ENCODE measurements around the gene PCDHGA12. TPM values are rescaled to one million over a fixed set of nuclear protein-coding genes. Genes with fewer than 3 reads are reported as not detected.
A peak's percentile ranks its signal among the peaks of the same experiment; 100 is the strongest.

Gene PCDHGA12
- total and polyA plus RNA-seq, 2 of the 8 experiments (the other 6 are each of a cell fraction or from before 2014, with no cell fraction given): 0.88 to 1.3 TPM

- TF ChIP-seq CTCF (IDR thresholded peaks at IDR 0.05; ENCODE audit: control extremely low read depth in 1 of 3, insufficient read depth in 1 of 3, low read depth in 1 of 3, low read length in 3 of 3) (peak; percentile 31 to 63 (median 49); a peak in 3 of 4 replicates), CHD2 (IDR thresholded peaks at IDR 0.05; ENCODE audit: low read length) (no peak), SIX5 (IDR thresholded peaks at IDR 0.05; ENCODE audit: low read depth, low read length) (no peak), RAD21 (IDR thresholded peaks at IDR 0.05 in 1 of 2, conservative IDR thresholded peaks at IDR 0.05 in 1 of 2; ENCODE audit: low read depth in 2 of 2, low read length in 2 of 2) (peak; percentile 58 to 70), RNF2 (IDR thresholded peaks at IDR 0.05; ENCODE audit: borderline replicate concordance, low read depth, low read length, missing control alignments, poor library complexity, severe bottlenecking) (no peak), HDAC2 (IDR thresholded peaks at IDR 0.05; ENCODE audit: borderline replicate concordance in 1 of 2, low read depth in 2 of 2, low read length in 2 of 2) (no peak), CBX5 (IDR thresholded peaks at IDR 0.05; ENCODE audit: low read depth, low read length) (no peak), TAF1 (IDR thresholded peaks at IDR 0.05; ENCODE audit: low read depth, low read length) (peak; percentile 18; the same call in 1 of the 2 replicates), ATF3 (IDR thresholded peaks at IDR 0.05; ENCODE audit: insufficient read depth, low read depth, low read length) (no peak), EP300 (IDR thresholded peaks at IDR 0.05; ENCODE audit: borderline replicate concordance in 1 of 2, low read depth in 2 of 2, low read length in 2 of 2) (no peak), SP1 (IDR thresholded peaks at IDR 0.05; ENCODE audit: low read depth, low read length) (peak; percentile 31; the same call in 1 of the 2 replicates), HDAC6 (IDR thresholded peaks at IDR 0.05; ENCODE audit: low read depth, low read length) (no peak), E2F6 (IDR thresholded peaks at IDR 0.05) (peak; percentile 83), MAX (IDR thresholded peaks at IDR 0.05) (peak; percentile 89), CBX8 (IDR thresholded peaks at IDR 0.05; ENCODE audit: borderline replicate concordance, low read depth, low read length) (no peak), POLR2A (IDR thresholded peaks at IDR 0.05; ENCODE audit: control extremely low read depth in 1 of 2, low read depth in 2 of 2, low read length in 2 of 2) (no peak), JUN (IDR thresholded peaks at IDR 0.05; ENCODE audit: low read depth, low read length) (no peak), CREB1 (IDR thresholded peaks at IDR 0.05) (0 out of 2 replicates have a peak, but pooled peaks have one; percentile 20), SP4 (IDR thresholded peaks at IDR 0.05; ENCODE audit: low read length) (no peak), POLR2AphosphoS5 (IDR thresholded peaks at IDR 0.05; ENCODE audit: low read depth, low read length) (no peak), BACH1 (IDR thresholded peaks at IDR 0.05; ENCODE audit: low read length) (no peak)
Measured at GRCh38 chr5:141475625-141476131, 45.4 kb downstream of the PCDHGA12 start, which contains the start of gene PCDHGC3 (continued).
